Activated naive CD4-positive, alpha-beta T cell treated with anti-CD3 and anti-CD28 coated beads, Interleukin-2, amount 10 ng/mL, durations not matched to agents 5 hours and 36 hours (primary cell): ENCODE results near the gene RIPPLY1. TPM values are rescaled to one million over a fixed set of nuclear protein-coding genes. Genes with fewer than 3 reads are reported as not detected.

Experiments
- total RNA-seq, 2 experiments: library from RNA; stranded (reverse); gene quantifications; one replicate each; pipeline ENCODE4 v1.2.3, GENCODE V29; 2021

The RIPPLY1 gene
- not detected for total RNA-seq

GRCh38 chrX:106903291-106903824 is at the start of gene RIPPLY1:
Gene RIPPLY1, minus strand, starts transcription at chrX:106903341. Its CDS starts 54 bp downstream, at chrX:106903287.

GRCh38 chrX:106919932-106920452 is 16.9 kb upstream of the RIPPLY1 start, which contains the start of gene CLDN2:
Gene CLDN2, plus strand, starts transcription at chrX:106920402. Its CDS starts 7,827 bp downstream, at chrX:106928229.

Other genes starting within 250 kb of the RIPPLY1 start
- gene RNF128, start 176.6 kb downstream of the RIPPLY1 start, total RNA-seq: not detected
- gene TBC1D8B, start 100.7 kb downstream of the RIPPLY1 start, total RNA-seq: under 1 TPM; 0.35 to 0.55 TPM
- not detected for gene CLDN2, start 17.1 kb upstream of the RIPPLY1 start, total RNA-seq
- gene MORC4, start 96.9 kb upstream of the RIPPLY1 start, total RNA-seq: 1 to 10 TPM; 7.8 to 8.4 TPM
- gene RBM41, start 215.5 kb upstream of the RIPPLY1 start, total RNA-seq: 10 to 100 TPM; 16.8 to 18.0 TPM